Brain microvascular endothelial cell (primary cell): ENCODE data around the gene SLC36A4.

Experiments
- DNase-seq: peaks from one replicate; pipeline ENCODE4 v3.0.0-alpha.2; 2020
- H3K27ac ChIP-seq: fragments of 250-450 bp; sonication (Bioruptor Pico); 2 replicates; pipeline ENCODE4 v1.5.1; 2020; ENCODE audit warnings: mild to moderate bottlenecking, moderate library complexity
- H3K27me3 ChIP-seq: fragments of 250-450 bp; sonication (Bioruptor Pico); replicated peaks from 2 replicates; pipeline ENCODE4 v1.5.1; 2020; ENCODE audit warnings: mild to moderate bottlenecking
- H3K36me3 ChIP-seq: fragments of 250-450 bp; sonication (Bioruptor Pico); replicated peaks from 2 replicates; pipeline ENCODE4 v1.5.1; 2020; ENCODE audit warnings: mild to moderate bottlenecking
- H3K4me3 ChIP-seq: 2 replicates; pipeline ENCODE4 v1.5.1; 2011; ENCODE audit warnings: low read depth, mild to moderate bottlenecking, control low read depth, low read length, moderate library complexity
- in situ Hi-C: cut with HindIII; loops from 2 replicates; pipeline ENCODE4 v1.10.0; 2017; ENCODE audit warnings: low sequenced_read_pairs, low pct_ligation_motif_present
- TF ChIP-seq, protein P1 (sequence below): IDR thresholded peaks from 2 replicates; pipeline ENCODE4 v1.5.1; 2011; ENCODE audit warnings: low read depth, mild to moderate bottlenecking, moderate library complexity, low read length, control low read depth, inconsistent platforms; ENCODE audit errors: missing control alignments

The SLC36A4 gene

DNA sequence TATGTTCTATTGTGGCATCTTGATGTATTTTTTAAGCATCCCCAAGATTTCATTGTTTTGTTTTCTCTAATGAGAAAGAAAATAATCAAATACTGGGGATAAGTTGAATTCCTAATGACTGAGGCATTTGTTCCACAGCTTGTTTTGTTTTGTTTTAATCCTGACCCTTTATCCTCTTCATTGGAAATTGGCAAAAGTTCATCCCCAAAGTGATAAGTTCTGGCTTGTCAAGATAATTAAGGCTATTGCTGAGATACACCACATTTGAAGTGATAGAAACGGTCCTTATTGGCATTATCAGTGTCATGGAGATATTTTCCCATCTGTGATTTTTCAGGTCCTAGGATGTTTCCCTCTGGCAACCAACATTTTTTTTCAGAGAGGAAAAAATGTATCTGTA is 65.0 kb downstream of the SLC36A4 start:
- Histone ChIP-seq H3K27me3 (no peaks in the 10 kb centered on the region), H3K4me3 (no peak overlapping the region), H3K36me3 (no peaks in the 10 kb centered on the region), H3K27ac (no peak overlapping the region)
- no peak for DNase-seq
- in situ Hi-C loops, result no loop called here
- TF ChIP-seq, protein P1, sequence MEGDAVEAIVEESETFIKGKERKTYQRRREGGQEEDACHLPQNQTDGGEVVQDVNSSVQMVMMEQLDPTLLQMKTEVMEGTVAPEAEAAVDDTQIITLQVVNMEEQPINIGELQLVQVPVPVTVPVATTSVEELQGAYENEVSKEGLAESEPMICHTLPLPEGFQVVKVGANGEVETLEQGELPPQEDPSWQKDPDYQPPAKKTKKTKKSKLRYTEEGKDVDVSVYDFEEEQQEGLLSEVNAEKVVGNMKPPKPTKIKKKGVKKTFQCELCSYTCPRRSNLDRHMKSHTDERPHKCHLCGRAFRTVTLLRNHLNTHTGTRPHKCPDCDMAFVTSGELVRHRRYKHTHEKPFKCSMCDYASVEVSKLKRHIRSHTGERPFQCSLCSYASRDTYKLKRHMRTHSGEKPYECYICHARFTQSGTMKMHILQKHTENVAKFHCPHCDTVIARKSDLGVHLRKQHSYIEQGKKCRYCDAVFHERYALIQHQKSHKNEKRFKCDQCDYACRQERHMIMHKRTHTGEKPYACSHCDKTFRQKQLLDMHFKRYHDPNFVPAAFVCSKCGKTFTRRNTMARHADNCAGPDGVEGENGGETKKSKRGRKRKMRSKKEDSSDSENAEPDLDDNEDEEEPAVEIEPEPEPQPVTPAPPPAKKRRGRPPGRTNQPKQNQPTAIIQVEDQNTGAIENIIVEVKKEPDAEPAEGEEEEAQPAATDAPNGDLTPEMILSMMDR, result no peak

DNA sequence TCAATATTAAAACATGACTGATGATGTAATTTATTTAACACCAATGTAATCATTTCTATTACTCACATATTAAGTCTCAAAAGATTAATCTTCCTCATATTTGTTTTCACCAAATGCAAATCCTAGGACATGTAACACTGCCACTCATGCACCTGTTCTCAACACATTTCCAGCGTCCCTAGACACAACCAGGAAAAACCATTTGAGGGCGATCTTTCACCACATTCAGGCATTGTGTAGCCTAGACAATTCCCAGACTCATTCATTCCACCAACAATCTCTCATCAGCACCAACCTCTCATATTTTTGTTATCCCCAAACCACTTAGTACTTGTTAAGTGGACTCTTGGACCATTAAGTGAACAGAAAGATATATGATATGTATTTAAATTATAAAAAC is 66.1 kb downstream of the SLC36A4 start:
- in situ Hi-C loops, result no loop called here
- Histone ChIP-seq H3K4me3 (no peak overlapping the region), H3K36me3 (no peaks in the 10 kb centered on the region), H3K27ac (no peak overlapping the region), H3K27me3 (no peaks in the 10 kb centered on the region)
- no peak for DNase-seq
- TF ChIP-seq, protein P1, result no peak

GRCh38 chr11:93128574-93128973 is 69.2 kb downstream of the SLC36A4 start:
- TF ChIP-seq, protein P1, result no peak
- in situ Hi-C loops, result no loop called here
- Histone ChIP-seq H3K27ac (no peak overlapping the region), H3K36me3 (no peaks in the 10 kb centered on the region), H3K4me3 (no peak overlapping the region), H3K27me3 (no peaks in the 10 kb centered on the region)
- no peak for DNase-seq

- no peak overlapping the region for H3K4me3 ChIP-seq
- H3K27ac ChIP-seq, result no peak overlapping the region
- H3K36me3 ChIP-seq, result no peaks in the 10 kb centered on the region
- in situ Hi-C loops, result no loop called here
- TF ChIP-seq, protein P1, result no peak
- DNase-seq, result no peak
- no peaks in the 10 kb centered on the region for H3K27me3 ChIP-seq
Observed at GRCh38 chr11:93123351-93123898, 74.4 kb downstream of the SLC36A4 start.

GRCh38 chr11:93122535-93123235 is 75.1 kb downstream of the SLC36A4 start:
- no peak for DNase-seq
- no peak overlapping the region for H3K4me3 ChIP-seq
- no peak overlapping the region for H3K27ac ChIP-seq
- H3K36me3 ChIP-seq, result no peaks in the 10 kb centered on the region
- in situ Hi-C loops, result no loop called here
- TF ChIP-seq, protein P1, result no peak
- H3K27me3 ChIP-seq, result no peaks in the 10 kb centered on the region

DNA sequence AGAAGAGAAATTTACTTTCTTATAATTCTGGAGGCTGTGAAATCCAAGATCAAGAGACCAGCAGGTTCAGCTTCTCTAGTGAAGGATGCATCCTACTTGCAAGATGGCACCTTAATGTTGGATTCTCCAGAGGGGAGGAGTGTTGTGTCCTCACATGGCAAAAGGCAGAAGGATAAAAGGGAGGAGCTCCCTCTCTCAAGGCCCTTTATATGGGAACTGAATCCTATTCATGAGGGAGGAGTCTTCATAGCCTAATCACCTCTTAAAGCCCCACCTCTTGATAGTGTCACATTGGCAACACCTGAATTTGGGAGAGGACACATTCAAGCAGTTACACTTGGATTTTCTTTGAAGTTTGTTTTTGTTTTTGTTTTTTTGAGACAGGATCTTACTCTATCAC is 79.5 kb downstream of the SLC36A4 start:
- H3K27me3 ChIP-seq, result no peaks in the 10 kb centered on the region
- no peaks in the 10 kb centered on the region for H3K36me3 ChIP-seq
- H3K27ac ChIP-seq, result no peak overlapping the region
- no peak for DNase-seq
- no peak overlapping the region for H3K4me3 ChIP-seq
- TF ChIP-seq, protein P1, result no peak
- in situ Hi-C loops, result no loop called here
